Measurements from ENCODE around the gene PCNX2. TPM values are rescaled to one million over a fixed set of nuclear protein-coding genes. Genes with fewer than 3 reads are reported as not detected.

Gene PCNX2
- total RNA-seq, 1 donor from 2014 or later = 18.4 TPM

GRCh38 chr1:233057836-233058235, 237.7 kb downstream of the PCNX2 start:
- peaks cover 3% of the 10 kb centered on the region for H3K4me1 Mint-ChIP-seq (ENCODE audit: unreplicated experiment)
- no peak overlapping the region for H3K27ac Mint-ChIP-seq
- DNase-seq (ENCODE audit: extremely low spot score, unreplicated experiment) = no peak
- H3K36me3 Mint-ChIP-seq = no peaks in the 10 kb centered on the region
- no peaks in the 10 kb centered on the region for H3K9me3 Mint-ChIP-seq
- no peak overlapping the region for H3K4me3 Mint-ChIP-seq
- H3K27me3 Mint-ChIP-seq = no peaks in the 10 kb centered on the region
- TF ChIP-seq CTCF (conservative IDR thresholded peaks at IDR 0.05) = no peak

GRCh38 chr1:233055879-233056641, 239.5 kb downstream of the PCNX2 start:
- Mint-ChIP-seq H3K27me3 (no peaks in the 10 kb centered on the region), H3K4me1 (ENCODE audit: unreplicated experiment) (peaks cover 2% of the 10 kb centered on the region), H3K27ac (no peak overlapping the region), H3K36me3 (no peaks in the 10 kb centered on the region), H3K4me3 (no peak overlapping the region), H3K9me3 (no peaks in the 10 kb centered on the region)
- DNase-seq (ENCODE audit: extremely low spot score, unreplicated experiment) = no peak
- no peak for TF ChIP-seq CTCF (conservative IDR thresholded peaks at IDR 0.05)

- no peak for DNase-seq (ENCODE audit: extremely low spot score, unreplicated experiment)
- H3K27ac Mint-ChIP-seq = no peak overlapping the region
- peaks cover 13% of the 10 kb centered on the region for H3K36me3 Mint-ChIP-seq
- no peaks in the 10 kb centered on the region for H3K4me1 Mint-ChIP-seq (ENCODE audit: unreplicated experiment)
- no peaks in the 10 kb centered on the region for H3K27me3 Mint-ChIP-seq
- TF ChIP-seq CTCF (conservative IDR thresholded peaks at IDR 0.05) = no peak
- H3K9me3 Mint-ChIP-seq = peaks cover 4% of the 10 kb centered on the region
- H3K4me3 Mint-ChIP-seq = no peak overlapping the region
These were observed 249.9 kb downstream of the PCNX2 start for GRCh38 chr1:233045588-233045987.

GRCh38 chr1:233042834-233043233, 252.7 kb downstream of the PCNX2 start:
- Mint-ChIP-seq H3K27me3 (no peaks in the 10 kb centered on the region), H3K36me3 (no peaks in the 10 kb centered on the region), H3K4me1 (ENCODE audit: unreplicated experiment) (no peaks in the 10 kb centered on the region), H3K4me3 (no peak overlapping the region), H3K9me3 (peaks cover 4% of the 10 kb centered on the region), H3K27ac (no peak overlapping the region)
- DNase-seq (ENCODE audit: extremely low spot score, unreplicated experiment) = no peak
- TF ChIP-seq CTCF (conservative IDR thresholded peaks at IDR 0.05) = no peak

- H3K9me3 Mint-ChIP-seq = peaks cover 4% of the 10 kb centered on the region
- no peaks in the 10 kb centered on the region for H3K27me3 Mint-ChIP-seq
- H3K4me3 Mint-ChIP-seq = no peak overlapping the region
- no peak for DNase-seq (ENCODE audit: extremely low spot score, unreplicated experiment)
- H3K27ac Mint-ChIP-seq = no peak overlapping the region
- no peak for TF ChIP-seq CTCF (conservative IDR thresholded peaks at IDR 0.05)
- no peaks in the 10 kb centered on the region for H3K36me3 Mint-ChIP-seq
- no peaks in the 10 kb centered on the region for H3K4me1 Mint-ChIP-seq (ENCODE audit: unreplicated experiment)
These were observed 255.0 kb downstream of the PCNX2 start for GRCh38 chr1:233040494-233040893.

Measured in type B pancreatic cell (in vitro differentiated cells).